Thyroid gland (tissue), 4 donors: ENCODE results near the gene UVSSA.

Experiments used
- CTCF ChIP-seq, 6 experiments: fragments of 200-600 bp in 3 of 6; fragments of 450-650 bp in 3 of 6; sonication (generic) in 3 of 6; IDR thresholded peaks; one replicate each; pipeline ENCODE4 v1.5.1; 2016 to 2019; ENCODE audit warnings: antibody characterized with exemption in 6 of 6, mild to moderate bottlenecking in 2 of 6, inconsistent platforms in 1 of 6, moderate library complexity in 1 of 6
- POLR2A ChIP-seq, 2 donors: fragments of 450-650 bp; IDR thresholded peaks; one replicate each; pipeline ENCODE4 v1.6.1; 2017; ENCODE audit warnings: antibody characterized with exemption in 2 of 2, mild to moderate bottlenecking in 2 of 2, moderate library complexity in 1 of 2

GRCh38 chr4:1402516-1403091 lies 55.6 kb downstream of the UVSSA start:
- TF ChIP-seq CTCF (IDR thresholded peaks at IDR 0.05) (no peak), POLR2A (IDR thresholded peaks at IDR 0.05) (no peak)
